ENCODE data around the gene NCKAP5L. TPM values are rescaled to one million over a fixed set of nuclear protein-coding genes. Genes with fewer than 3 reads are reported as not detected.

NCKAP5L gene
- polyA plus RNA-seq, 1 donor (not counting 4 experiments of a cell fraction or from before 2014, with no cell fraction given): 3.9 TPM

DNA sequence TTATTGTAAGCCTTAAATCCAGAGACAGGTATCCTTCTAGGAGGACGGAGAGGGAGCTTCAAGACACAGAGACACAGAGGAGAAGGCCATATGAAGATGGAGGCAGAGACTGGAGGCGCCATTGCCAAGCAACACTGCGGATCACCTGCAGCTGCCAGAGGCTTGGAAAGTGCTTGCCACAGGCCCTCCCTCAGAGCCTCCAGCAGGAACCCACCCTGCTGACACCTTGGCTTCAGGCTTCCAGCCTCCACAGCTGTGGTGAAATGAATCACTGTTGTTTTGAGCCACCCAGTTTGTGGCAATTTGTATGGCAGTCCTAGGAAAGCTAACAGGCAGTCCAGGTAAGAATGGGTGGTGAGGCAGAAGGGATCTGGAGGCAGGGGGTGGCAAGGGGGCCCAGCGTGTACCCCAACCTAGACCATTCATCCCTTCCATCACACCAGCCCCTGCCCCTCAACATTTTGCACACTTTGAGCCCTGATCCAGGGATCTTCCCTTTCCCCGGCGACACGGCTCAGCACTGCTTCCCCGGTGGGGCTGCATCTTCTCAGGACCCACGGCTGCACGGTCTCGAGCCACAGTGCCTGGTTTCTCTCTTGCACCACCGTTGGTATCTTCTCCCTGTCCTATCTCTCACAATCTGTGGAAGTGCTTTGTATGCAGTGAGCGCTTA, 37.0 kb upstream of the NCKAP5L start:
- Histone ChIP-seq H3K79me2 (ENCODE audit: control insufficient read depth, insufficient read depth, low read length) (no peaks in the 10 kb centered on the region), H4K20me1 (ENCODE audit: control insufficient read depth, extremely low read depth, insufficient read depth, low read length) (no peaks in the 10 kb centered on the region), H3K4me1 (ENCODE audit: control insufficient read depth, extremely low read depth, insufficient read depth, low read length) (peaks cover 10% of the 10 kb centered on the region), H3K9me1 (ENCODE audit: control insufficient read depth, extremely low read depth, insufficient read depth, low read length) (no peaks in the 10 kb centered on the region), H3K4me3 (ENCODE audit: control insufficient read depth in 2 of 3, extremely low read depth in 1 of 3, insufficient read depth in 2 of 3, low read depth in 1 of 3, low read length in 3 of 3) (no peak overlapping the region), H2AFZ (ENCODE audit: control insufficient read depth, low read length) (no peak overlapping the region), H3K27ac (ENCODE audit: control insufficient read depth, insufficient read depth, low read length) (no peak overlapping the region), H3K9ac (ENCODE audit: control insufficient read depth, extremely low read depth, insufficient read depth, low read length) (no peak overlapping the region), H3K27me3 (ENCODE audit: control insufficient read depth, extremely low read depth, insufficient read depth, low read length) (peaks cover 12% of the 10 kb centered on the region), H3K36me3 (ENCODE audit: control insufficient read depth in 2 of 2, extremely low read depth in 1 of 2, insufficient read depth in 2 of 2, low read length in 2 of 2) (no peaks in the 10 kb centered on the region), H3K4me2 (ENCODE audit: control insufficient read depth, extremely low read depth, insufficient read depth, low read depth, low read length) (no peak overlapping the region), H3K9me3 (ENCODE audit: control insufficient read depth, low read depth, low read length) (no peaks in the 10 kb centered on the region)
- DNase-seq (ENCODE audit: low read depth, low spot score) (no peak), FAIRE-seq (no peak)
- TF ChIP-seq CTCF (optimal IDR thresholded peaks at IDR 0.05 in 1 of 3, IDR thresholded peaks at IDR 0.05 in 1 of 3, conservative IDR thresholded peaks at IDR 0.05 in 1 of 3; ENCODE audit: extremely low read depth in 1 of 3, insufficient read depth in 2 of 3, low read length in 3 of 3): no peak
- no peak for TF ChIP-seq EZH2 (IDR thresholded peaks at IDR 0.05; ENCODE audit: low read length)
- dilution Hi-C loops (cut with MboI; ENCODE audit: extremely low pct_ligation_motif_present, low sequenced_read_pairs): loop anchor here (25.0 kb wide), 1 partner anchor 197 kb away; the partner anchor contains the start of gene ASIC1

DNA sequence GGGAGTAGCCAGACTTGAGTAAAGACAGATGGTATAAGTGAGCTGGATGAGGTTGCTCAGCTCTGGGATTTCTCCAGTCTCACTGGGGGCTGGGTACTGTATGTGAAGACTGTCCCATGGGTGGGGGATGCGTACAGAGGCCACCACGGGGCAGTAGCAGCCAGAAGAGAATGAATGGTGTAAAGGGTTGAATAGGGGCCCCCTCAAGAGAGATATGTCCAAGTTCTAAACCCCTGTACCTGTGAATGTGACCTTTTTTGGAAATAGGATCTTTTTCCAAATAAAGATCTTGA, 36.5 kb upstream of the NCKAP5L start:
- TF ChIP-seq EZH2 (IDR thresholded peaks at IDR 0.05; ENCODE audit: low read length) (no peak), CTCF (optimal IDR thresholded peaks at IDR 0.05 in 1 of 3, IDR thresholded peaks at IDR 0.05 in 1 of 3, conservative IDR thresholded peaks at IDR 0.05 in 1 of 3; ENCODE audit: extremely low read depth in 1 of 3, insufficient read depth in 2 of 3, low read length in 3 of 3) (no peak)
- DNase-seq (ENCODE audit: low read depth, low spot score) (no peak), FAIRE-seq (no peak)
- peaks cover 10% of the 10 kb centered on the region for H3K4me1 ChIP-seq (ENCODE audit: control insufficient read depth, extremely low read depth, insufficient read depth, low read length)
- H4K20me1 ChIP-seq (ENCODE audit: control insufficient read depth, extremely low read depth, insufficient read depth, low read length): no peaks in the 10 kb centered on the region
- H3K27me3 ChIP-seq (ENCODE audit: control insufficient read depth, extremely low read depth, insufficient read depth, low read length): peaks cover 12% of the 10 kb centered on the region
- H3K79me2 ChIP-seq (ENCODE audit: control insufficient read depth, insufficient read depth, low read length): no peaks in the 10 kb centered on the region
- no peaks in the 10 kb centered on the region for H3K9me3 ChIP-seq (ENCODE audit: control insufficient read depth, low read depth, low read length)
- no peaks in the 10 kb centered on the region for H3K9me1 ChIP-seq (ENCODE audit: control insufficient read depth, extremely low read depth, insufficient read depth, low read length)
- no peak overlapping the region for H3K27ac ChIP-seq (ENCODE audit: control insufficient read depth, insufficient read depth, low read length)
- no peak overlapping the region for H3K4me2 ChIP-seq (ENCODE audit: control insufficient read depth, extremely low read depth, insufficient read depth, low read depth, low read length)
- H3K4me3 ChIP-seq (ENCODE audit: control insufficient read depth in 2 of 3, extremely low read depth in 1 of 3, insufficient read depth in 2 of 3, low read depth in 1 of 3, low read length in 3 of 3): no peak overlapping the region
- dilution Hi-C loops (cut with MboI; ENCODE audit: extremely low pct_ligation_motif_present, low sequenced_read_pairs): loop anchor here (25.0 kb wide), 1 partner anchor 198 kb away; the partner anchor contains the start of gene ASIC1
- H3K9ac ChIP-seq (ENCODE audit: control insufficient read depth, extremely low read depth, insufficient read depth, low read length): no peak overlapping the region
- H2AFZ ChIP-seq (ENCODE audit: control insufficient read depth, low read length): no peak overlapping the region
- no peaks in the 10 kb centered on the region for H3K36me3 ChIP-seq (ENCODE audit: control insufficient read depth in 2 of 2, extremely low read depth in 1 of 2, insufficient read depth in 2 of 2, low read length in 2 of 2)
